K562 (cell line): ENCODE data around the gene ERGIC1. TPM values are rescaled to one million over a fixed set of nuclear protein-coding genes. Genes with fewer than 3 reads are reported as not detected.

Source experiments
- ATAC-seq: fragments of 200-7000 bp; cut with Tn5 transposase; 3 replicates; pipeline ENCODE4 v1.9.1; 2020; ENCODE audit warnings: moderate library complexity
- BruUV-seq: library from RNA; stranded (reverse); fragments of 400-500 nt; replicated peaks from 2 replicates; lab custom pipeline; 2021; lab: Mats Ljungman, UMichigan
- CTCF ChIA-PET: fragments of 300-600 bp; formaldehyde crosslinking; extraction: SDS; loops from one replicate; lab custom pipeline; 2021; ENCODE audit warnings: low intra/inter-chr PET ratio; lab: Yijun Ruan, JAX
- POLR2A ChIA-PET: fragments of 300-600, 350-650 bp; sonication (Branson Sonifier 250); formaldehyde crosslinking; extraction: SDS; loops from one replicate; lab custom pipeline; 2021; ENCODE audit warnings: antibody characterized with exemption, inconsistent platforms; lab: Yijun Ruan, JAX
- DNase-seq, 4 experiments: peaks; one replicate each; pipeline versions ENCODE4 v3.0.0 to v3.0.0-alpha.2; 2011 to 2018; ENCODE audit warnings: low spot score in 3 of 4, mixed read lengths in 3 of 4; ENCODE audit errors: extremely low read depth in 1 of 4
- FAIRE-seq: peaks from 2 replicates; lab custom pipeline; 2011; peaks lifted over from hg19 to GRCh38; lab: Jason Lieb, UNC
- H2AFZ ChIP-seq: 2 replicates; pipeline ENCODE4 v1.6.0; 2011; ENCODE audit warnings: low read depth, low read length, control low read depth, inconsistent platforms
- H3K27ac ChIP-seq: fragments of 200-600 bp; 3 replicates; pipeline ENCODE4 v1.8.0; 2011; ENCODE audit warnings: low read depth, mild to moderate bottlenecking, control low read depth, inconsistent platforms, low read length, moderate library complexity, mixed read lengths; ENCODE audit errors: extremely low read depth
- H3K27me3 ChIP-seq, 2 experiments: fragments of 300-600 bp in 1 of 2; 2 replicates in 1 of 2; 3 replicates in 1 of 2; pipeline versions ENCODE4 v1.6.0 to v1.8.0; 2011; ENCODE audit warnings: inconsistent platforms in 2 of 2, low read length in 2 of 2, mild to moderate bottlenecking in 1 of 2, mixed read lengths in 1 of 2, moderate library complexity in 1 of 2; ENCODE audit not compliant: control insufficient read depth in 2 of 2, insufficient read depth in 2 of 2
- H3K36me3 ChIP-seq: fragments of 300-600 bp; 3 replicates; pipeline ENCODE4 v1.8.0; 2011; ENCODE audit warnings: mild to moderate bottlenecking, low read length, inconsistent platforms; ENCODE audit not compliant: control insufficient read depth, insufficient read depth
- H3K4me1 ChIP-seq, 2 experiments: fragments of 200-600 bp in 1 of 2; replicated peaks in 1 of 2; 2 replicates in 1 of 2; 3 replicates in 1 of 2; pipeline versions ENCODE4 v1.5.1 to v1.8.0; 2011; ENCODE audit warnings: inconsistent platforms in 2 of 2, low read length in 2 of 2, mild to moderate bottlenecking in 1 of 2, mixed read lengths in 1 of 2, moderate library complexity in 1 of 2; ENCODE audit not compliant: control insufficient read depth in 2 of 2, insufficient read depth in 2 of 2
- H3K4me2 ChIP-seq: 2 replicates; pipeline ENCODE4 v1.6.1; 2011; ENCODE audit warnings: low read length, control low read depth, inconsistent platforms, mixed read lengths; ENCODE audit not compliant: insufficient read depth
- H3K4me3 ChIP-seq: fragments of 200-600 bp; sonication (generic), shearing (Covaris generic); 2 replicates; pipeline ENCODE4 v1.5.1; 2016; ENCODE audit warnings: control low read depth, inconsistent platforms
- H3K79me2 ChIP-seq: fragments of 200-600 bp; 3 replicates; pipeline ENCODE4 v1.8.0; 2011; ENCODE audit warnings: low read length, inconsistent platforms; ENCODE audit not compliant: control insufficient read depth, insufficient read depth
- H3K9ac ChIP-seq, 2 experiments: 2 replicates each; pipeline versions ENCODE4 v1.6.0 to v1.6.1; 2011; ENCODE audit warnings: low read depth in 2 of 2, low read length in 2 of 2, control low read depth in 1 of 2, inconsistent platforms in 1 of 2, mild to moderate bottlenecking in 1 of 2, mixed read lengths in 1 of 2; ENCODE audit not compliant: insufficient read depth in 1 of 2
- H3K9me1 ChIP-seq: one replicate; pipeline ENCODE4 v1.6.0; 2011; ENCODE audit warnings: inconsistent platforms, mild to moderate bottlenecking, low read length, moderate library complexity; ENCODE audit not compliant: control insufficient read depth, insufficient read depth
- H3K9me3 ChIP-seq: replicated peaks from 2 replicates; pipeline ENCODE4 v1.5.1; 2011; ENCODE audit warnings: low read depth, low read length, inconsistent platforms; ENCODE audit not compliant: control insufficient read depth, insufficient read depth
- H4K20me1 ChIP-seq: replicated peaks from 2 replicates; pipeline ENCODE4 v1.6.1; 2011; ENCODE audit warnings: low read length, inconsistent platforms, mixed read lengths; ENCODE audit not compliant: control insufficient read depth, insufficient read depth
- AFF1 ChIP-seq, 2 experiments: fragments of 450-650 bp; IDR thresholded peaks; 2 replicates each; pipeline ENCODE4 v1.6.1; 2018; ENCODE audit warnings: mild to moderate bottlenecking in 2 of 2, low read depth in 1 of 2; ENCODE audit not compliant: partially characterized antibody in 2 of 2
- ARNT ChIP-seq, 2 experiments: fragments of 450-650 bp; IDR thresholded peaks; 2 replicates each; pipeline ENCODE4 v1.6.1; 2016; ENCODE audit warnings: mild to moderate bottlenecking in 1 of 2
- CHAMP1 ChIP-seq: fragments of 450-650 bp; IDR thresholded peaks from 2 replicates; pipeline ENCODE4 v1.6.1; 2016; ENCODE audit warnings: mild to moderate bottlenecking
- HDGF ChIP-seq: fragments of 450-650 bp; IDR thresholded peaks from 2 replicates; pipeline ENCODE4 v1.6.1; 2016
- HNRNPL ChIP-seq: fragments of 200-400 bp; formaldehyde crosslinking; IDR thresholded peaks from 2 replicates; pipeline ENCODE4 v1.6.1; 2017; ENCODE audit warnings: low read depth, mild to moderate bottlenecking, low read length
- PHF21A ChIP-seq: fragments of 450-650 bp; IDR thresholded peaks from 2 replicates; pipeline ENCODE4 v1.6.1; 2017; ENCODE audit warnings: low read depth, borderline replicate concordance
- THRAP3 ChIP-seq: fragments of 450-650 bp; IDR thresholded peaks from 2 replicates; pipeline ENCODE4 v1.6.1; 2016; ENCODE audit warnings: mild to moderate bottlenecking, inconsistent platforms, borderline replicate concordance
- THRB ChIP-seq: fragments of 450-650 bp; formaldehyde crosslinking; conservative IDR thresholded peaks from 2 replicates; pipeline ENCODE4 v1.4.0; 2022; ENCODE audit warnings: mild to moderate bottlenecking, missing genetic modification characterization
- WGBS: fragments of 100-300 bp; shearing (Covaris generic); methylation state at CpG from one replicate; pipeline ENCODE4 v1.1.6; 2016; ENCODE audit warnings: low coverage, mixed read lengths; ENCODE audit not compliant: insufficient coverage; ENCODE audit errors: missing lambda C conversion rate; 5-methylcytosine and 5-hydroxymethylcytosine counted together
- in situ Hi-C: fragments of 300-500 bp; cut with MboI; formaldehyde crosslinking; loops from 4 replicates; pipeline ENCODE4 v1.15.0; 2018; ENCODE audit warnings: inconsistent platforms, mixed read lengths
- intact Hi-C: fragments of 100-400 bp; cut with micrococcal nuclease; formaldehyde crosslinking; loops from 2 replicates; pipeline ENCODE4 v1.14.2; 2022
- polyA plus RNA-seq, 8 experiments: library from polyadenylated mRNA; depleted of rRNA in 4 of 8; stranded (reverse) in 5 of 8; unstranded in 3 of 8; fragments of >200 nt; fragmentation: Nextera tagmentation in 2 of 8; fragmentation: Illumina TruSeq in 1 of 8; extraction: Ambion mirVana in 2 of 8; extraction: Trizol in 1 of 8; gene quantifications; 2 replicates each; pipeline versions ENCODE4 v1.2.1 to v1.2.3, GENCODE V29; 2011 to 2014; ENCODE audit warnings: inconsistent platforms in 1 of 8, missing spikeins in 1 of 8
- total RNA-seq, 7 experiments: library from RNA; depleted of rRNA in 6 of 7; stranded (reverse); fragments of >200 nt in 6 of 7; fragmentation: Illumina TruSeq in 2 of 7; extraction: Trizol in 2 of 7; gene quantifications; 2 replicates each; pipeline versions ENCODE4 v1.2.1 to v1.2.3, GENCODE V29; 2011 to 2021; ENCODE audit warnings: low replicate concordance in 1 of 7

Gene ERGIC1
- total and polyA plus RNA-seq, 9 of the 15 experiments (the other 6 are each of a cell fraction or from before 2014, with no cell fraction given): 5.5 to 68.4 (median 36.4) TPM

- H3K79me2 ChIP-seq: no peaks in the 10 kb centered on the region
- in situ Hi-C loops: no loop called here
- no peaks in the 10 kb centered on the region for H3K36me3 ChIP-seq
- POLR2A ChIA-PET: interaction anchor here (0.7 to 6.9 kb wide), 5 partner anchors 16 to 19 kb away, joined by 3 to 51 read pairs (median 3); partner anchors contain the start of gene DUSP1
- ATAC-seq (no peak), DNase-seq (peak in 1 of 4 experiments; percentile 10), FAIRE-seq (peak; percentile 77)
- peak overlapping the region; percentile 35; the same call in 2 of the 3 replicates for H3K27ac ChIP-seq
- H3K27me3 ChIP-seq: no peaks in the 10 kb centered on the region
- H3K4me2 ChIP-seq: peak overlapping the region; percentile 10; the same call in 1 of the 2 replicates
- intact Hi-C loops: no loop called here
- no peaks in the 10 kb centered on the region for H3K9me1 ChIP-seq
- H4K20me1 ChIP-seq: no peaks in the 10 kb centered on the region
- no TSS peak for BruUV-seq
- no peaks in the 10 kb centered on the region for H3K9me3 ChIP-seq
- peak overlapping the region; percentile 19 to 76; a peak in 2 of 4 replicates for H3K9ac ChIP-seq
- peak overlapping the region; percentile 83 for H2AFZ ChIP-seq
- no peak overlapping the region for H3K4me3 ChIP-seq
- peaks cover 36 to 41% of the 10 kb centered on the region in 2 experiments for H3K4me1 ChIP-seq
- CTCF ChIA-PET: no interaction called here
- 62% methylated on average over 9 of the region's 9 CpGs for WGBS
- TF ChIP-seq AFF1 (IDR thresholded peaks at IDR 0.05; ENCODE audit: low read depth in 1 of 2, partially characterized antibody in 2 of 2) (no peak), HNRNPL (no peak), HDGF (peak; percentile 89), THRAP3 (0 out of 2 replicates have a peak, but pooled peaks have one; percentile 49), ARNT (IDR thresholded peaks at IDR 0.05) (peak in 1 of 2 experiments; percentile 38; a peak in 1 of 4 replicates), PHF21A (peak; percentile 32; the same call in 1 of the 2 replicates), THRB (CRISPR knock-in tag) (0 out of 2 replicates have a peak, but pooled peaks have one; percentile 37), CHAMP1 (no peak)
Measured at GRCh38 chr5:172786736-172787462, 47.2 kb upstream of the ERGIC1 start.
